Psoas muscle (tissue), 8 donors: ENCODE measurements around the gene DNAH8. TPM values are rescaled to one million over a fixed set of nuclear protein-coding genes. Genes with fewer than 3 reads are reported as not detected.
A peak's percentile ranks its signal among the peaks of the same experiment; 100 is the strongest.

Source experiments
- ATAC-seq, 4 donors: fragments of 200-7000 bp; cut with Tn5 transposase; one replicate each; pipeline ENCODE4 v1.9.1; 2020; ENCODE audit warnings: moderate library complexity in 3 of 4, mild to moderate bottlenecking in 2 of 4
- DNase-seq, 2 donors: peaks; one replicate each; pipeline ENCODE4 v3.0.0-alpha.2; 2020
- H3K27ac ChIP-seq: fragments of 200-600 bp; one replicate; pipeline ENCODE4 v1.8.0; 2022
- H3K27me3 ChIP-seq, 3 donors: fragments of 200-600 bp in 1 of 3; one replicate each; pipeline versions ENCODE4 v1.6.1 to v1.8.0; 2013 to 2022; ENCODE audit warnings: low read length in 2 of 3, mild to moderate bottlenecking in 2 of 3, moderate library complexity in 1 of 3; ENCODE audit not compliant: insufficient read depth in 3 of 3
- H3K36me3 ChIP-seq, 2 donors: fragments of 200-600 bp in 1 of 2; one replicate each; pipeline versions ENCODE4 v1.6.1 to v1.8.0; 2013 to 2022; ENCODE audit warnings: low read depth in 1 of 2, mild to moderate bottlenecking in 1 of 2, moderate library complexity in 1 of 2; ENCODE audit not compliant: insufficient read depth in 1 of 2
- H3K4me1 ChIP-seq: fragments of 200-600 bp; one replicate; pipeline ENCODE4 v1.8.0; 2022
- H3K4me3 ChIP-seq: fragments of 200-600 bp; one replicate; pipeline ENCODE4 v1.8.0; 2022; ENCODE audit warnings: mild to moderate bottlenecking
- H3K9me3 ChIP-seq: fragments of 200-600 bp; one replicate; pipeline ENCODE4 v1.8.0; 2022
- WGBS, 3 donors: extraction: QIAGEN DNeasy Blood & Tissue Kit; methylation state at CpG; one replicate each; pipeline versions ENCODE4 v1.1.6 to v1.1.7; 2013; 5-methylcytosine and 5-hydroxymethylcytosine counted together
- intact Hi-C, 2 donors: fragments of 100-400 bp; cut with DNase I; formaldehyde crosslinking; loops; one replicate each; pipeline versions ENCODE4 v1.11.0 to v1.14.2; 2022
- polyA plus RNA-seq, 3 donors: library from polyadenylated mRNA; stranded (reverse); fragments of 200-250 nt; gene quantifications; one replicate each; pipeline ENCODE4 v1.2.3, GENCODE V29; 2013
- total RNA-seq, 4 donors: library from RNA; stranded (reverse); fragmentation: NEBNext Ultra II Directional in 2 of 4; extraction: Animal tissue kit (Norgen Biotek cat#: 25700) in 2 of 4; gene quantifications; one replicate each; pipeline versions ENCODE4 v1.2.1 to v1.2.4, GENCODE V29; 2021 to 2023
- TF ChIP-seq, protein P1 (sequence below): fragments of 200-600 bp; IDR thresholded peaks from one replicate; pipeline ENCODE4 v1.8.0; 2022; ENCODE audit warnings: antibody characterized with exemption
- donor health status: healthy with polysubstance abuse.
- donor health status: DM: no; HTN: no; CAD: no; lungs with moderate emphysema.
- donor health status: Bipolar disorder and iron deficiency.
- donor health status: healthy.
- donor health status: DM: yes; HTN: yes; CAD: no.
- donor health status: DM: no; HTN: no; CAD: no.
- donor health status: DM: no; HTN: no; CAD: no.
- donor health status: DM: yes; HTN: yes; CAD: no.

Gene DNAH8
- total and polyA plus RNA-seq, 7 donors, result 0.02 TPM; not detected in 6

DNA sequence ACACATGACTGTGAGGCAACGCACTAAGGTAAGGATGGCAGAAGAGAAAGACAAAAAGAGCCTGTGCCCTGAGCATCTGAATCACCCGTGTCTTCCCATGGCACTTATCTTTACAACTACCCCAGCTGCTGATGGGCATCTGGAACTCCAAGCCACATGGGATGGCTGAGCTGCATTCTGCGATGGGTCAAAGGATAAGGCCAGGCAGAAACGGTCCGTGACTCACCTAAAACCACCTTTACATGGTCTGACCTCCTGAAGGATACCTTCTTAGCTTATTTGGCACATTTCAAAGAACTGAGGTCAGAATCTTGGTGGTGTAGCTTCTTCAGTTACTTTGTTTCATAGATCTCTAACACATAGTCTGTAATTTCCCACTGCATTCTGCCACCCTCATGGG is 99.7 kb downstream of the DNAH8 start:
- Histone ChIP-seq H3K4me3 (no peak overlapping the region), H3K27me3 (peaks cover 0 to 6% (median 0%) of the 10 kb centered on the region in 3 donors), H3K27ac (no peak overlapping the region), H3K36me3 (no peaks in the 10 kb centered on the region), H3K4me1 (no peaks in the 10 kb centered on the region), H3K9me3 (no peaks in the 10 kb centered on the region)
- ATAC-seq (no peak), DNase-seq (no peak)
- TF ChIP-seq, protein P1, sequence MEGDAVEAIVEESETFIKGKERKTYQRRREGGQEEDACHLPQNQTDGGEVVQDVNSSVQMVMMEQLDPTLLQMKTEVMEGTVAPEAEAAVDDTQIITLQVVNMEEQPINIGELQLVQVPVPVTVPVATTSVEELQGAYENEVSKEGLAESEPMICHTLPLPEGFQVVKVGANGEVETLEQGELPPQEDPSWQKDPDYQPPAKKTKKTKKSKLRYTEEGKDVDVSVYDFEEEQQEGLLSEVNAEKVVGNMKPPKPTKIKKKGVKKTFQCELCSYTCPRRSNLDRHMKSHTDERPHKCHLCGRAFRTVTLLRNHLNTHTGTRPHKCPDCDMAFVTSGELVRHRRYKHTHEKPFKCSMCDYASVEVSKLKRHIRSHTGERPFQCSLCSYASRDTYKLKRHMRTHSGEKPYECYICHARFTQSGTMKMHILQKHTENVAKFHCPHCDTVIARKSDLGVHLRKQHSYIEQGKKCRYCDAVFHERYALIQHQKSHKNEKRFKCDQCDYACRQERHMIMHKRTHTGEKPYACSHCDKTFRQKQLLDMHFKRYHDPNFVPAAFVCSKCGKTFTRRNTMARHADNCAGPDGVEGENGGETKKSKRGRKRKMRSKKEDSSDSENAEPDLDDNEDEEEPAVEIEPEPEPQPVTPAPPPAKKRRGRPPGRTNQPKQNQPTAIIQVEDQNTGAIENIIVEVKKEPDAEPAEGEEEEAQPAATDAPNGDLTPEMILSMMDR, result no peak
- WGBS, 3 donors, result 67 to 86% (median 81%) methylated on average over 5 of the region's 5 CpGs
- intact Hi-C loops, result no loop called here

DNA sequence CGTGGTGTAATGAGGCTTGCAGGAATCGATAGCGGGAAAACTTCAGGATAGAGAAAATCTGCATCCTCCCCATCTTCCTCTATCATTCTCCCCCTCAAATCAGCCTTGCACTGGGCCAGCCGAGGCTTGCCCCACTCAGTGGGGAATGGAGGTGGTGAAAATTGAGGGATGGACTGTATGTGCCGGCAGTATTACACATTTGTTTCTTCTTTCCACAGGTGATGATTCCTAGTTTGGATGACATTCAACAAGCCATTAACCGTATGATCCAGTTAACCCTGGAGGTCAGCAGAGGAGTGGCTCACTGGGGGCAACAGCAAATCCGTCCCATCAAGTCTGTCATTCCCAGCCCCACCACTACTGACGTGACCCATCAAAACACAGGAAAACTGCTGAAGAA is 100.1 kb downstream of the DNAH8 start:
- H3K27me3 ChIP-seq, result peaks cover 0 to 6% (median 0%) of the 10 kb centered on the region in 3 donors
- ATAC-seq (no peak), DNase-seq (no peak)
- H3K9me3 ChIP-seq, result no peaks in the 10 kb centered on the region
- TF ChIP-seq, protein P1, result no peak
- H3K36me3 ChIP-seq, result no peaks in the 10 kb centered on the region
- no peaks in the 10 kb centered on the region for H3K4me1 ChIP-seq
- intact Hi-C loops, result no loop called here
- H3K27ac ChIP-seq, result no peak overlapping the region
- 73 to 80% (median 74%) methylated on average over 8 of the region's 8 CpGs for WGBS, 3 donors
- no peak overlapping the region for H3K4me3 ChIP-seq

- H3K36me3 ChIP-seq, result no peaks in the 10 kb centered on the region
- H3K9me3 ChIP-seq, result no peaks in the 10 kb centered on the region
- no peak overlapping the region for H3K27ac ChIP-seq
- H3K4me1 ChIP-seq, result peaks cover 11% of the 10 kb centered on the region
- H3K27me3 ChIP-seq, result no peaks in the 10 kb centered on the region
- no peak for ATAC-seq
- WGBS, 3 donors, result 61 to 70% (median 69%) methylated on average over 3 of the region's 3 CpGs
- intact Hi-C loops, result no loop called here
- DNase-seq, result no peak
- TF ChIP-seq, protein P1, result no peak
- H3K4me3 ChIP-seq, result no peak overlapping the region
Observed at GRCh38 chr6:38818691-38819090, 103.6 kb downstream of the DNAH8 start.

DNA sequence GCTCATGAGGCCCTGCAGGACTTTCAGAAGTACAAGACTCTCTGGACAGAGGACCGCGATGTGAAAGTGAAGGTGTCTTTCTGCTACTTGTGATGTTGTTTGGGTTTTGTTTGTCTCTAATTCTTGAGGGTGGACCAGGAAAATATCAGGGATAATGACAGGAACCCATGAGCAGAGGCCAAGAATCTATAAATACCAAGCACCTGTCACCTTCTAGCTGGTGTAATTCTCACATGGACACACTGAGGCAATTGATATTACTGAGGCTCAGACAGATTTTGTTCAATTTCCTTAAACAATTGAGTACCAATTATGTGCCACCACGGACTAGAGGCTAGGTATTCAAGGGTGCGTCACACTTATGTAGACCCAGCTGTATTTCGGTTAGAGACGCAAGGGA is 107.9 kb downstream of the DNAH8 start:
- H3K4me3 ChIP-seq, result no peak overlapping the region
- no peaks in the 10 kb centered on the region for H3K9me3 ChIP-seq
- DNase-seq (no peak), ATAC-seq (peak in 1 of 4 donors; percentile 57)
- TF ChIP-seq, protein P1, result no peak
- H3K36me3 ChIP-seq, result no peaks in the 10 kb centered on the region
- intact Hi-C loops, result no loop called here
- WGBS, 3 donors, result 42 to 61% (median 43%) methylated on average over 6 of the region's 6 CpGs
- no peaks in the 10 kb centered on the region for H3K27me3 ChIP-seq
- peaks cover 11% of the 10 kb centered on the region for H3K4me1 ChIP-seq
- H3K27ac ChIP-seq, result no peak overlapping the region

DNA sequence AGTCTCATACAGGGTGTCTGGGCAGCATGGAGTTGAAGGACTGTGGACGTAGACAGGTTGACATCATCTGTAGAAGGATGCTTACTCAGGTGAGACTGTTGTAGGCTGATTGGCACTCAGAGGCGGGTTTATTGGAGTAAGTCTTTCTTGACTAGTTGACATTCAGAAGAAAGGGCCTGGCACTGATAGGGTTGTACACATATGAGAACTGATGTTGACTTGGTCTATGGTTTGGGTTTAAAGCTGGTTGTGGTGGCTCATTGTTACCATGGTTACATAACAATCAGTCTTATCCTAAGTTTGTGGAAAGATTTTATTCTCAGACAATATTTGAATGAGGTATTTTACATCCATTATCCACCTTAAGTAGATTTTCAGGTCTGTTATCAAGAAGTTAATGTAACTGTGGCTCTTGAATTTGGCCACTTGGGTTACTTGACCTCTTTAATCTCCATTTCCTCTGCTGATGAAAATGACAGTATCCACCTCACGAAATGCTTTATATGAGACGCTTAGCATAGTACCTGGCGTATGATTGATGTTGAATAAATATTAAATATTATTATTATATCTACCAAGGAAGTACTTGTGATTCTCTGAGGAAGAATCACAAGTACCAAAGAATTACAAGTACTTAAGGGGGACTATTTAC is 109.3 kb downstream of the DNAH8 start:
- no peak overlapping the region for H3K4me3 ChIP-seq
- ATAC-seq (no peak), DNase-seq (no peak)
- H3K9me3 ChIP-seq, result no peaks in the 10 kb centered on the region
- H3K27ac ChIP-seq, result no peak overlapping the region
- H3K36me3 ChIP-seq, result no peaks in the 10 kb centered on the region
- peaks cover 11% of the 10 kb centered on the region for H3K4me1 ChIP-seq
- H3K27me3 ChIP-seq, result no peaks in the 10 kb centered on the region
- intact Hi-C loops, result no loop called here
- TF ChIP-seq, protein P1, result no peak
- WGBS, 3 donors, result 87 to 91% (median 91%) methylated on average over 5 of the region's 5 CpGs
